Omental fat pad (tissue), 4 donors: ENCODE measurements around the gene MAP2K3. TPM values are rescaled to one million over a fixed set of nuclear protein-coding genes. Genes with fewer than 3 reads are reported as not detected.
A peak's percentile ranks its signal among the peaks of the same experiment; 100 is the strongest.

Source experiments
- ATAC-seq: fragments of 150-250 bp; one replicate; pipeline ENCODE4 v1.9.1; 2016; ENCODE audit warnings: mild to moderate bottlenecking, moderate library complexity; ENCODE audit not compliant: low FRiP score
- DNase-seq: peaks from one replicate; pipeline ENCODE4 v3.0.0-alpha.2; 2019; ENCODE audit warnings: low spot score
- CTCF ChIP-seq, 3 donors: fragments of 450-650 bp; IDR thresholded peaks; one replicate each; pipeline ENCODE4 v1.5.1; 2016 to 2017; ENCODE audit warnings: antibody characterized with exemption in 3 of 3, mild to moderate bottlenecking in 3 of 3, moderate library complexity in 2 of 3
- total RNA-seq, 4 donors: library from RNA; depleted of rRNA; stranded (reverse); fragments of >200 nt; gene quantifications; one replicate each; pipeline ENCODE4 v1.1.0, GENCODE V29; 2016

The MAP2K3 gene
- total RNA-seq, 4 donors from 2014 or later: 36.8 to 170 (median 58.5) TPM

GRCh38 chr17:21249086-21249795 lies 35.3 kb upstream of the MAP2K3 start:
- no peak for ATAC-seq
- no peak for DNase-seq
- no peak for TF ChIP-seq CTCF (IDR thresholded peaks at IDR 0.05)

GRCh38 chr17:21249920-21250703 lies 34.4 kb upstream of the MAP2K3 start:
- ATAC-seq (no peak), DNase-seq (no peak)
- no peak for TF ChIP-seq CTCF (IDR thresholded peaks at IDR 0.05)

- no peak for TF ChIP-seq CTCF (IDR thresholded peaks at IDR 0.05)
- ATAC-seq (no peak), DNase-seq (no peak)
Observed at GRCh38 chr17:21250854-21251253, 33.7 kb upstream of the MAP2K3 start.

GRCh38 chr17:21251337-21252010 lies 33.0 kb upstream of the MAP2K3 start:
- no peak for TF ChIP-seq CTCF (IDR thresholded peaks at IDR 0.05)

GRCh38 chr17:21252289-21252795 lies 32.2 kb upstream of the MAP2K3 start:
- no peak for TF ChIP-seq CTCF (IDR thresholded peaks at IDR 0.05)
- DNase-seq: no peak
- ATAC-seq: no peak

More at GRCh38 chr17:21251337-21252010, 33.0 kb upstream of the MAP2K3 start:
- ATAC-seq (no peak), DNase-seq (no peak)

GRCh38 chr17:21252796-21253645 lies 31.5 kb upstream of the MAP2K3 start, which contains the start of gene NATD1:
Gene NATD1, minus strand, starts transcription at chr17:21253410. Its CDS starts 146 bp downstream, at chr17:21253264.
- TF ChIP-seq CTCF (IDR thresholded peaks at IDR 0.05): no peak
- ATAC-seq (peak; percentile 67), DNase-seq (peak; percentile 83)
